H9 (cell line): Measurements from ENCODE around the gene DDX19B. TPM values are rescaled to one million over a fixed set of nuclear protein-coding genes. Genes with fewer than 3 reads are reported as not detected.

ENCODE experiments used
- DNase-seq: peaks from one replicate; pipeline ENCODE4 v3.0.0-alpha.2; 2017
- H2AFZ ChIP-seq: one replicate; pipeline ENCODE4 v1.6.1; 2013; ENCODE audit warnings: mild to moderate bottlenecking, low read length, control low read depth, moderate library complexity
- H2AK5ac ChIP-seq: 2 replicates; pipeline ENCODE4 v1.6.1; 2013; ENCODE audit warnings: low read length, control low read depth, mixed read lengths; ENCODE audit not compliant: insufficient read length
- H2BK120ac ChIP-seq: one replicate; pipeline ENCODE4 v1.6.1; 2013; ENCODE audit warnings: low read depth, mild to moderate bottlenecking, low read length, control low read depth, inconsistent platforms; ENCODE audit not compliant: poor library complexity, severe bottlenecking
- H2BK12ac ChIP-seq: 2 replicates; pipeline ENCODE4 v1.6.1; 2013; ENCODE audit warnings: low read length, control low read depth, mixed read lengths, low read depth; ENCODE audit not compliant: insufficient read length
- H2BK15ac ChIP-seq: 2 replicates; pipeline ENCODE4 v1.6.1; 2013; ENCODE audit warnings: low read depth, low read length, control low read depth
- H2BK20ac ChIP-seq: one replicate; pipeline ENCODE4 v1.6.1; 2013; ENCODE audit warnings: low read depth, mild to moderate bottlenecking, low read length, control low read depth, inconsistent platforms; ENCODE audit not compliant: poor library complexity, severe bottlenecking
- H2BK5ac ChIP-seq: 2 replicates; pipeline ENCODE4 v1.6.1; 2013; ENCODE audit warnings: low read length, control low read depth, mixed read lengths; ENCODE audit not compliant: insufficient read length
- H3K14ac ChIP-seq: 2 replicates; pipeline ENCODE4 v1.6.1; 2013; ENCODE audit warnings: low read length, control low read depth; ENCODE audit not compliant: insufficient read depth
- H3K18ac ChIP-seq: 2 replicates; pipeline ENCODE4 v1.6.1; 2013; ENCODE audit warnings: low read depth, mild to moderate bottlenecking, mixed read lengths, low read length, control low read depth; ENCODE audit not compliant: insufficient read length
- H3K23ac ChIP-seq: 2 replicates; pipeline ENCODE4 v1.6.1; 2013; ENCODE audit warnings: low read length, control low read depth, mixed read lengths, low read depth; ENCODE audit not compliant: insufficient read length
- H3K23me2 ChIP-seq: 2 replicates; pipeline ENCODE4 v1.6.1; 2013; ENCODE audit warnings: low read depth, mild to moderate bottlenecking, mixed read lengths, low read length, control low read depth; ENCODE audit not compliant: insufficient read length, poor library complexity, severe bottlenecking
- H3K27ac ChIP-seq: 2 replicates; pipeline ENCODE4 v1.5.1; 2013; ENCODE audit warnings: low read length, control low read depth, mixed read lengths, low read depth; ENCODE audit not compliant: insufficient read length
- H3K27me3 ChIP-seq: 2 replicates; pipeline ENCODE4 v1.6.1; 2013; ENCODE audit warnings: low read length, control low read depth, inconsistent platforms; ENCODE audit not compliant: insufficient read depth
- H3K4ac ChIP-seq: 2 replicates; pipeline ENCODE4 v1.6.1; 2013; ENCODE audit warnings: low read depth, mild to moderate bottlenecking, control low read depth, inconsistent platforms, low read length, moderate library complexity
- H3K4me1 ChIP-seq: 2 replicates; pipeline ENCODE4 v1.6.1; 2013; ENCODE audit warnings: low read length, control low read depth, inconsistent platforms; ENCODE audit not compliant: insufficient read depth
- H3K4me2 ChIP-seq: 2 replicates; pipeline ENCODE4 v1.6.1; 2013; ENCODE audit warnings: low read length, control low read depth, mixed read lengths; ENCODE audit not compliant: insufficient read length, insufficient read depth
- H3K56ac ChIP-seq: 2 replicates; pipeline ENCODE4 v1.6.1; 2013; ENCODE audit warnings: low read depth, mild to moderate bottlenecking, mixed read lengths, low read length, control low read depth; ENCODE audit not compliant: insufficient read length
- H3K79me1 ChIP-seq: 2 replicates; pipeline ENCODE4 v1.6.1; 2013; ENCODE audit warnings: low read depth, mild to moderate bottlenecking, moderate library complexity, low read length, control low read depth, inconsistent platforms; ENCODE audit not compliant: insufficient read depth, poor library complexity, severe bottlenecking
- H3K79me2 ChIP-seq: 2 replicates; pipeline ENCODE4 v1.6.1; 2013; ENCODE audit warnings: low read length, control low read depth, inconsistent platforms; ENCODE audit not compliant: insufficient read depth
- H3K9ac ChIP-seq: 2 replicates; pipeline ENCODE4 v1.6.1; 2013; ENCODE audit warnings: low read length, control low read depth, mixed read lengths; ENCODE audit not compliant: insufficient read length; ENCODE audit errors: extremely low read depth
- H3K9me3 ChIP-seq: one replicate; pipeline ENCODE4 v1.6.1; 2013; ENCODE audit warnings: low read depth, low read length, inconsistent platforms; ENCODE audit not compliant: control insufficient read depth
- H3T11ph ChIP-seq: one replicate; pipeline ENCODE4 v1.6.1; 2013; ENCODE audit warnings: mild to moderate bottlenecking, low read length, control low read depth, inconsistent platforms
- H4K20me1 ChIP-seq: one replicate; pipeline ENCODE4 v1.6.1; 2013; ENCODE audit not compliant: control insufficient read depth, insufficient read length, insufficient read depth
- H4K5ac ChIP-seq: 2 replicates; pipeline ENCODE4 v1.6.1; 2013; ENCODE audit warnings: low read depth, mild to moderate bottlenecking, mixed read lengths, low read length, control low read depth; ENCODE audit not compliant: insufficient read length
- H4K8ac ChIP-seq: replicated peaks from 2 replicates; pipeline ENCODE4 v1.6.1; 2013; ENCODE audit warnings: low read length, control low read depth, mixed read lengths, low read depth; ENCODE audit not compliant: insufficient read length
- H4K91ac ChIP-seq: 2 replicates; pipeline ENCODE4 v1.6.1; 2013; ENCODE audit warnings: low read depth, mild to moderate bottlenecking, moderate library complexity, mixed read lengths, low read length, control low read depth; ENCODE audit not compliant: insufficient read length
- H3K27ac Mint-ChIP-seq, 3 experiments: 2 replicates in 2 of 3; 3 replicates in 1 of 3; pipeline ENCODE4 v1.8.0; 2020 to 2021; ENCODE audit warnings: mixed read lengths in 3 of 3, mild to moderate bottlenecking in 1 of 3, moderate library complexity in 1 of 3
- H3K27me3 Mint-ChIP-seq: 2 replicates; pipeline ENCODE4 v1.8.0; 2021; ENCODE audit warnings: low read depth, mild to moderate bottlenecking, moderate library complexity, mixed read lengths
- H3K36me3 Mint-ChIP-seq, 3 experiments: 2 replicates in 2 of 3; 3 replicates in 1 of 3; pipeline ENCODE4 v1.8.0; 2020 to 2021; ENCODE audit warnings: low read depth in 3 of 3, mixed read lengths in 3 of 3; ENCODE audit not compliant: insufficient read depth in 1 of 3
- H3K4me1 Mint-ChIP-seq, 2 experiments: 2 replicates each; pipeline ENCODE4 v1.8.0; 2020; ENCODE audit warnings: mixed read lengths in 2 of 2
- H3K4me3 Mint-ChIP-seq, 2 experiments: 2 replicates in 1 of 2; 3 replicates in 1 of 2; pipeline ENCODE4 v1.8.0; 2020 to 2021; ENCODE audit warnings: mild to moderate bottlenecking in 2 of 2, mixed read lengths in 2 of 2, moderate library complexity in 1 of 2
- H3K9me3 Mint-ChIP-seq, 2 experiments: 2 replicates in 1 of 2; 3 replicates in 1 of 2; pipeline ENCODE4 v1.8.0; 2020; ENCODE audit warnings: mild to moderate bottlenecking in 2 of 2, mixed read lengths in 2 of 2, moderate library complexity in 1 of 2
- CTCF ChIP-seq: fragments of 200-600 bp; sonication (generic); conservative IDR thresholded peaks from 3 replicates; pipeline ENCODE4 v1.8.0; 2021; ENCODE audit warnings: antibody characterized with exemption, mild to moderate bottlenecking
- WGBS: extraction: QIAGEN DNeasy Blood & Tissue Kit; methylation state at CpG from one replicate; pipeline ENCODE4 v1.1.7; 2013; ENCODE audit warnings: missing lambda C conversion rate, low lambda C conversion rate, mixed read lengths; ENCODE audit not compliant: insufficient read length; ENCODE audit errors: extremely low coverage; 5-methylcytosine and 5-hydroxymethylcytosine counted together
- total RNA-seq: library from RNA; stranded (reverse); gene quantifications from 2 replicates; pipeline ENCODE4 v1.2.1, GENCODE V29; 2021

Gene DDX19B
- total RNA-seq, 1 experiment from 2014 or later, result 47.3 TPM

GRCh38 chr16:70257391-70257790 is 41.6 kb upstream of the DDX19B start:
- peaks cover 63 to 96% (median 92%) of the 10 kb centered on the region in 3 experiments for H3K36me3 Mint-ChIP-seq
- DNase-seq, result peak; percentile 15

More at GRCh38 chr16:70257391-70257790, 41.6 kb upstream of the DDX19B start:
- no peak overlapping the region for H4K91ac ChIP-seq
- H3K9me3 ChIP-seq, result no peaks in the 10 kb centered on the region
- no peaks in the 10 kb centered on the region for H3K23me2 ChIP-seq
- H4K20me1 ChIP-seq, result no peaks in the 10 kb centered on the region
- no peak overlapping the region for H3K9ac ChIP-seq
- no peaks in the 10 kb centered on the region for H3K79me1 ChIP-seq
- WGBS, result no CpG with 5 or more reads among the region's 4 CpGs
- H3K4me1 ChIP-seq, result no peaks in the 10 kb centered on the region
- H2BK120ac ChIP-seq, result no peak overlapping the region
- no peak overlapping the region for H2BK15ac ChIP-seq
- H3K4me1 Mint-ChIP-seq, result peaks cover 0 to 3% of the 10 kb centered on the region in 2 experiments; a peak in 1 of 4 replicates
- no peak overlapping the region for H2AK5ac ChIP-seq
- no peak overlapping the region for H3K23ac ChIP-seq
- H4K5ac ChIP-seq, result no peak overlapping the region
- H3K56ac ChIP-seq, result no peak overlapping the region
- no peak for TF ChIP-seq CTCF
- H2BK20ac ChIP-seq, result no peak overlapping the region
- no peaks in the 10 kb centered on the region for H3K9me3 Mint-ChIP-seq
- no peak overlapping the region for H3K27ac ChIP-seq
- no peak overlapping the region for H2AFZ ChIP-seq
- no peak overlapping the region for H3K18ac ChIP-seq
- no peak overlapping the region for H4K8ac ChIP-seq
- no peak overlapping the region for H3K4me3 Mint-ChIP-seq
- no peaks in the 10 kb centered on the region for H3K27me3 ChIP-seq
- H3K4ac ChIP-seq, result no peak overlapping the region
- no peak overlapping the region for H3T11ph ChIP-seq
- no peak overlapping the region for H3K4me2 ChIP-seq
- H3K79me2 ChIP-seq, result no peaks in the 10 kb centered on the region
- H3K27me3 Mint-ChIP-seq, result peaks cover 1% of the 10 kb centered on the region; the same call in 1 of the 2 replicates
- H2BK12ac ChIP-seq, result no peak overlapping the region
- H3K14ac ChIP-seq, result no peak overlapping the region
- H2BK5ac ChIP-seq, result no peak overlapping the region
- no peak overlapping the region for H3K27ac Mint-ChIP-seq
